ENCODE data around the gene SFT2D2.

- TF ChIP-seq CTCF (optimal IDR thresholded peaks at IDR 0.05 in 1 of 3, IDR thresholded peaks at IDR 0.05 in 1 of 3, conservative IDR thresholded peaks at IDR 0.05 in 1 of 3; ENCODE audit: extremely low read depth in 1 of 3, insufficient read depth in 2 of 3, low read length in 3 of 3) (no peak), EZH2 (IDR thresholded peaks at IDR 0.05; ENCODE audit: low read length) (no peak)
Observed at GRCh38 chr1:168259567-168259966, 33.8 kb downstream of the SFT2D2 start.

Measured in keratinocyte (primary cell).